ENCODE measurements around the gene KLHL12.
A peak's percentile ranks its signal among the peaks of the same experiment; 100 is the strongest.

KLHL12 gene

DNA sequence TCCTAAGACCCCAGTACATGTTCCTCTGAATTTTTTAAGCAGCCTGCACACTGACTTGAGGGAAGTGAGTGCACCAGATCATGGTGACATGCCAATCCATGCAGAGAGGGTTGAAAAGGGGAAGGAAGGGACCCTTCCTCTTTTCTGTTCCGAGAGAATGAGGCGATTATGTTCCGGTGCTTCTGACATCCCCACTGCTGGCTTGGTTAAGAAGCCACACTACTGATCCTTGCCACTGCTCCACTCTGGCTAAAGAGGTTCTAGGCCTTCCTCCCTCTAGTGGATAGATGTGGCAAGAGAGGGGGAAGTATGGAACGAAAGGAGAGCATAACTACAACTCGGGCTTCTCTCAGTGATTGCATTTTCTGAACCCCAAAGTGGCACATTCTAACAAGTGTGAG is 41.9 kb upstream of the KLHL12 start:
- TF ChIP-seq, protein P1, sequence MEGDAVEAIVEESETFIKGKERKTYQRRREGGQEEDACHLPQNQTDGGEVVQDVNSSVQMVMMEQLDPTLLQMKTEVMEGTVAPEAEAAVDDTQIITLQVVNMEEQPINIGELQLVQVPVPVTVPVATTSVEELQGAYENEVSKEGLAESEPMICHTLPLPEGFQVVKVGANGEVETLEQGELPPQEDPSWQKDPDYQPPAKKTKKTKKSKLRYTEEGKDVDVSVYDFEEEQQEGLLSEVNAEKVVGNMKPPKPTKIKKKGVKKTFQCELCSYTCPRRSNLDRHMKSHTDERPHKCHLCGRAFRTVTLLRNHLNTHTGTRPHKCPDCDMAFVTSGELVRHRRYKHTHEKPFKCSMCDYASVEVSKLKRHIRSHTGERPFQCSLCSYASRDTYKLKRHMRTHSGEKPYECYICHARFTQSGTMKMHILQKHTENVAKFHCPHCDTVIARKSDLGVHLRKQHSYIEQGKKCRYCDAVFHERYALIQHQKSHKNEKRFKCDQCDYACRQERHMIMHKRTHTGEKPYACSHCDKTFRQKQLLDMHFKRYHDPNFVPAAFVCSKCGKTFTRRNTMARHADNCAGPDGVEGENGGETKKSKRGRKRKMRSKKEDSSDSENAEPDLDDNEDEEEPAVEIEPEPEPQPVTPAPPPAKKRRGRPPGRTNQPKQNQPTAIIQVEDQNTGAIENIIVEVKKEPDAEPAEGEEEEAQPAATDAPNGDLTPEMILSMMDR (IDR thresholded peaks at IDR 0.05): peak; percentile 46
- Histone ChIP-seq H3K9me3 (ENCODE audit: control insufficient read depth, low read length) (no peaks in the 10 kb centered on the region), H3K27ac (no peak overlapping the region), H3K36me3 (ENCODE audit: control insufficient read depth, insufficient read depth, low read length) (no peaks in the 10 kb centered on the region), H2AFZ (peak overlapping the region; percentile 60), H3K4me2 (ENCODE audit: low read length) (no peak overlapping the region), H3K9ac (no peak overlapping the region), H3K79me2 (no peaks in the 10 kb centered on the region), H3K4me1 (peaks cover 9% of the 10 kb centered on the region), H3K27me3 (ENCODE audit: control insufficient read depth, insufficient read depth, low read length) (no peaks in the 10 kb centered on the region), H3K4me3 (ENCODE audit: low read depth, low read length) (no peak overlapping the region)

DNA sequence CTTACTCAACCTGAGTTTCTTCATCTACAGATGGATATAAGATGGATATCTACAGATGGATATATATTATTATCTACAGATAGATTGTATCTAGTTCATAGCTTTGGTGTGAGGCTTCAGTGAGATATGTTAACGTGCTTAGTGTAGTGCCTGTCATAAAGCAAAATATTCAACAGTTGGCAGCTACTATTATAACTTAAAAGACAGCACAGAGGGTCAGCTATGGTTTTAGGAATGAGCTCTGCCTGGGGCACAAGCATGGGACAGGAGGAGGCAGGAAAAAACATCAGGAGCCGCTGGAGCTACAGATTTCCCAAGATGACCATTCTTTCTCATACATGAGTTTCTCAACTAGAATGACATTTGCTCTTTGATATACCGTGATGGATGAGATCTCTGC is 41.3 kb upstream of the KLHL12 start:
- TF ChIP-seq, protein P1 (IDR thresholded peaks at IDR 0.05): no peak
- Histone ChIP-seq H3K4me3 (ENCODE audit: low read depth, low read length) (no peak overlapping the region), H3K27me3 (ENCODE audit: control insufficient read depth, insufficient read depth, low read length) (no peaks in the 10 kb centered on the region), H3K9ac (no peak overlapping the region), H3K9me3 (ENCODE audit: control insufficient read depth, low read length) (no peaks in the 10 kb centered on the region), H3K36me3 (ENCODE audit: control insufficient read depth, insufficient read depth, low read length) (no peaks in the 10 kb centered on the region), H3K4me1 (peaks cover 9% of the 10 kb centered on the region), H2AFZ (peak overlapping the region; percentile 93), H3K79me2 (no peaks in the 10 kb centered on the region), H3K4me2 (ENCODE audit: low read length) (no peak overlapping the region), H3K27ac (peak overlapping the region; percentile 36)

GRCh38 chr1:202967684-202968281 is 40.7 kb upstream of the KLHL12 start:
- no peaks in the 10 kb centered on the region for H3K27me3 ChIP-seq (ENCODE audit: control insufficient read depth, insufficient read depth, low read length)
- H3K9me3 ChIP-seq (ENCODE audit: control insufficient read depth, low read length): no peaks in the 10 kb centered on the region
- no peaks in the 10 kb centered on the region for H3K36me3 ChIP-seq (ENCODE audit: control insufficient read depth, insufficient read depth, low read length)
- H3K9ac ChIP-seq: no peak overlapping the region
- TF ChIP-seq, protein P1 (IDR thresholded peaks at IDR 0.05): no peak
- peak overlapping the region; percentile 36 for H3K4me2 ChIP-seq (ENCODE audit: low read length)
- H3K27ac ChIP-seq: peak overlapping the region; percentile 36
- peak overlapping the region; percentile 93 for H2AFZ ChIP-seq
- H3K79me2 ChIP-seq: no peaks in the 10 kb centered on the region
- H3K4me1 ChIP-seq: peaks cover 9% of the 10 kb centered on the region
- H3K4me3 ChIP-seq (ENCODE audit: low read depth, low read length): peak overlapping the region; percentile 60

DNA sequence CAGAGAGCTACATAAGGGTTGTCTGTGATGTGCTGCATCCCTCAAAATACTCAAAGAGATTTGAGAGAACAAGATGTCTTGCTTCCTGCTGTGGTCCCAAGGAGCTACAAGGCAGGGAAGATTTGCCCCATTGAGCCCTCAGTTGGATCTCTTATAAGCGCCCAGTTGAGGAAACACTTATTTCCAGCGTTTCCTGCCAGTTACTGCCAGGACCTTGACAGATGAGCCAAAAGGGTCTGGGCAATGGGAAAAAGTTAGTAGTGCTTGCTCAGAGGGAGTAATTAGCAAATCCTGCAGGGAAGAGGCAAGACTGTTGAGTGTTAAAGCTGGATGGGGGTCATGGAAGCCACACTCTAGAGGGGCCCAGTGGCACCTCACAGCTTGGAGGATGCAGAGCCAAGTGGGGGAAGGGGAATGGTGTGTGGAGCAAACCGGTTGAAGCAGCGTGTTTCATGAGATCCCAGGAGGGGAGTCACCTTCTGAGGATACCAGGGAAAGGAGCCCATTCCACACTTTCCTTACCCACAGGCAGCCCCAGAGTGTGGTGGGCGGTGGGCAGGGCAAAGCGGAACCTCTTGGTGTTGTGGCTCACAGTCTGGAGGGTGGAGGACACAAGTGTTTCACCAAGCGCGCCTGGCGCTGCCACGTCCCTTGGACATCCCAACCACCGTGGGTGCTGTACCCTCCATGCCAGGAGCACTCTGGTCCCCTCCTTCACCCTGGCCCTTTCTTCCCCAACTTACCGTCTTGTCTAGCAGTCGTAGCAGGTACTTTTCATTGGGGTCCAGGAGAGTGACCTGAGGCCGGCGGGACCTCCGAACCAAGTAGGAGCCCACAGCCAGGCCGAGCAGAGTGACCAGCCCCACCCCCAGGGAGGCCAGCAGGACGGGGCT is 39.2 kb upstream of the KLHL12 start:
- no peaks in the 10 kb centered on the region for H3K27me3 ChIP-seq (ENCODE audit: control insufficient read depth, insufficient read depth, low read length)
- H3K4me3 ChIP-seq (ENCODE audit: low read depth, low read length): peak overlapping the region; percentile 62
- peak overlapping the region; percentile 86 for H2AFZ ChIP-seq
- H3K27ac ChIP-seq: peak overlapping the region; percentile 78
- H3K36me3 ChIP-seq (ENCODE audit: control insufficient read depth, insufficient read depth, low read length): no peaks in the 10 kb centered on the region
- peak overlapping the region; percentile 37 for H3K9ac ChIP-seq
- TF ChIP-seq, protein P1 (IDR thresholded peaks at IDR 0.05): no peak
- no peaks in the 10 kb centered on the region for H3K79me2 ChIP-seq
- no peaks in the 10 kb centered on the region for H3K9me3 ChIP-seq (ENCODE audit: control insufficient read depth, low read length)
- H3K4me1 ChIP-seq: peaks cover 9% of the 10 kb centered on the region
- H3K4me2 ChIP-seq (ENCODE audit: low read length): peak overlapping the region; percentile 78

Data from parathyroid adenoma (tissue), 2 donors.